ENCODE measurements around the gene AMPH.
"Not testable (repeated sequence)": the region's sequence is repeated elsewhere in the genome, so short reads cannot be mapped to it uniquely, and the experiment has no call there.

The AMPH gene

GRCh38 chr7:38360776-38361175, 270.4 kb downstream of the AMPH start:
- TF ChIP-seq, protein P1, sequence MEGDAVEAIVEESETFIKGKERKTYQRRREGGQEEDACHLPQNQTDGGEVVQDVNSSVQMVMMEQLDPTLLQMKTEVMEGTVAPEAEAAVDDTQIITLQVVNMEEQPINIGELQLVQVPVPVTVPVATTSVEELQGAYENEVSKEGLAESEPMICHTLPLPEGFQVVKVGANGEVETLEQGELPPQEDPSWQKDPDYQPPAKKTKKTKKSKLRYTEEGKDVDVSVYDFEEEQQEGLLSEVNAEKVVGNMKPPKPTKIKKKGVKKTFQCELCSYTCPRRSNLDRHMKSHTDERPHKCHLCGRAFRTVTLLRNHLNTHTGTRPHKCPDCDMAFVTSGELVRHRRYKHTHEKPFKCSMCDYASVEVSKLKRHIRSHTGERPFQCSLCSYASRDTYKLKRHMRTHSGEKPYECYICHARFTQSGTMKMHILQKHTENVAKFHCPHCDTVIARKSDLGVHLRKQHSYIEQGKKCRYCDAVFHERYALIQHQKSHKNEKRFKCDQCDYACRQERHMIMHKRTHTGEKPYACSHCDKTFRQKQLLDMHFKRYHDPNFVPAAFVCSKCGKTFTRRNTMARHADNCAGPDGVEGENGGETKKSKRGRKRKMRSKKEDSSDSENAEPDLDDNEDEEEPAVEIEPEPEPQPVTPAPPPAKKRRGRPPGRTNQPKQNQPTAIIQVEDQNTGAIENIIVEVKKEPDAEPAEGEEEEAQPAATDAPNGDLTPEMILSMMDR (IDR thresholded peaks at IDR 0.05; ENCODE audit: borderline replicate concordance, insufficient read depth, low read depth, low read length), result no peak
- no peak overlapping the region for H3K4me3 ChIP-seq (ENCODE audit: low read depth, low read length)

DNA sequence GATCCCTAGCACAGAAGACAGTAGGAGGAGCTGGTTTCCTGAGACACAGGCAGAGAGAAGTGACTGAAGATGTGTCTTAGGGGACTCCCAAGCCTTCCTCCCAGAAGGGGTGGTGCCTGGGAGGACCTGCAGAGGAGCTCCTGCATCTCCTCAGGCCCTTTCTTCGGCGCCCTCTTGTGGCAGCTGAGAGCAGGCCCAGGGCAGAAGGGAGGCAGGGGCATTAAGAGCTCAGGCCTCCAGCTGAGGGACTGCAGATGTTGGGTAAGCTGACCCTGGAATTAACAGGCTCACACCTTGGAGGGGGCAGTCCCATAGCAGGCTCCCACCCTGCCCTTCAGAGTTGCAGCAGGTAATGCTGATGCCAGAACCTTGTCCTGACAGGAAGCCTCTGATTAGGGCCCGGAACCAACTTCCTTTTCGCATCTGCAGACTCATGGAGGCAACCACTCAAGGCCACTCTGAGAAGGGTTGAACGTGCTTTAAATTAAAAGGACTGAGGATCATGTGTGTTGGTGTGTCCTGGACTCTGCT, 272.0 kb downstream of the AMPH start:
- peak overlapping the region; percentile 55 for H3K4me3 ChIP-seq (ENCODE audit: low read depth, low read length)
- TF ChIP-seq, protein P1 (IDR thresholded peaks at IDR 0.05; ENCODE audit: borderline replicate concordance, insufficient read depth, low read depth, low read length), result peak; percentile 20; the same call in 1 of the 2 replicates

- H3K4me3 ChIP-seq (ENCODE audit: low read depth, low read length), result peak overlapping the region; percentile 39
Measured at GRCh38 chr7:38358273-38358831, 272.8 kb downstream of the AMPH start.

DNA sequence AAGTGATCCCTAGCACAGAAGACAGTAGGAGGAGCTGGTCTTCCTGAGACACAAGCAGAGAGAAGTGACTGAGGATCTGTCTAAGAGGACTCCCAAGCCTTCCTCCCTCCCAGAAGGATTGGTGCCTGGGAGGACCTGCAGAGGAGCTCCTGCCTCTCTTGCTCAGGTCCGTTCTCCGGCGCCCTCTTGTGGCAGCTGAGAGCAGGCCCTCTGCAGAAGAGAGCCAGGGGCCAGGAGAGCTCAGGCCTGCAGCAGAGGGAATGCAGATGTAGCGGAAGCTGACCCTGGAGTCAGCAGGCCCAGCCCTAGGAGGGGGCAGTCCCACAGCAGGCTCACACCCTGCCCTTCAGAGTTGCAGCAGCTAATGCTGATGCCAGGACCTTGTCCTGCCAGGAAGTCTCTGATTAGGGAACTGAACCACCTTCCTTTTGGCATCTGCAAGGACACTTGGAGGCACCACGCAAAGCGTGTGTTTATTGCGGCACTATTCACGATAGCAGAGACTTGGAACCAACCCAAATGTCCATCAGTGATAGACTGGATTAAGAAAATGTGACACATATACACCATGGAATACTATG, 276.8 kb downstream of the AMPH start:
- not testable (repeated sequence) for H3K4me3 ChIP-seq (ENCODE audit: low read depth, low read length)
- TF ChIP-seq, protein P1 (IDR thresholded peaks at IDR 0.05; ENCODE audit: borderline replicate concordance, insufficient read depth, low read depth, low read length), result peak; percentile 63

DNA sequence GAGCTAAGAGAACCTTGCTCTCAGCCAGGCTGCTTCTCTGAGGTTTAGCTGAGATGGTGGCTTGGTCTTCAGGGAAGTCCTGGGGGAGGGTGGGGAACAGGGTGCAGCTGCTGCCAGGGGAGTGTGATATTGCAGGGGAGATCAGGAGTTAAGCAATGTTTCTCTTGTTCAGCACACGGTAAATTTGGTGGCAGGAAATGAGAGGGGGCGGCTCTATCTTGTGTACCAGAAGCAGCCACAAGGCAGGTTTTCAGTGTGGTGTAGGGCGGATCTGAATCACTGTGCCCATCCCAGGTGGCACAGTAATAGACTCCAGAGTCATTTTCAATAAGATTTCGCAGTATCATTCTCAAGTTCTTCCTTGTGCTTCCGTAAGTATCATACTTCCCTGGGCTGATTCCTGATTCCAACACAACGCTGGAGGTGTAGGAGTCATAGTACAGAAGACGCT, 277.7 kb downstream of the AMPH start:
- H3K4me3 ChIP-seq (ENCODE audit: low read depth, low read length), result not testable (repeated sequence)

DNA sequence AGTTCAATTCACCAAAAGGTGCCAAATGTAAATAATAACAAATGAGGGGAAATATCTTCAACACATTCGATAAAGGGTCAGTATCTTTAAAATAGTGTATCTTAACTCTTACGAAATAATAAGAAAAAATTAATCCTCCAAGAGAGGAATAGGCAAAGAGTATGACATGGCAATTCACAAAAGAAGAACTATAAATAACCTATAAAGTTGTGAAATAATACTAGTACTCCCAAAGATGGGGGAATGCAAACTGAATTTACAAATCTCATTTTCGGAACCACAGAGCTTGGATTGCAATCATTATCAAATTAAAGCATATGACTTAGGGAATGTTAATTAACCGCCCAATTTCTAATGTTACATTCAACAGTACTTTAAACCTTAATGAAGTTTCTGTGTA, 279.6 kb downstream of the AMPH start:
- no peak overlapping the region for H3K4me3 ChIP-seq (ENCODE audit: low read depth, low read length)
- TF ChIP-seq, protein P1 (IDR thresholded peaks at IDR 0.05; ENCODE audit: borderline replicate concordance, insufficient read depth, low read depth, low read length), result no peak

DNA sequence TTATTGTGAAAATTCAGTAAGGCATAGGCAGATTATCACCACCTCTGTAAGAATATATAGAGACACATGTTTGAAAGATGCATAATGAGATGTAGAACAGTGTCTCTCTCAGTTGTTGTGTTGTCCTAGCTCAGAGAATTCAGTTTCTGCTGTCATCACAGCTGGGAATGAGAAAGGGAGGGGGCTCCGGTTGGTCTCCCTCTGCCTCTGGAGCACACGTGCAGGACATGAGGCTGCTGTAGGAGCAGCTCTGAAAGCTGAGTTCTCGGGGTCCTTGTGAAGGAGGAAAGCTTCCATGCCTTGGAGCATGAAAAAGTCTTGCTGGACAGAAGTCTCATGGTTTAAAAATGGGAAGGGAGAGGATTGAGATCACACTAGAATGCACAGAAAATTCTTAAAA, 280.4 kb downstream of the AMPH start:
- not testable (repeated sequence) for H3K4me3 ChIP-seq (ENCODE audit: low read depth, low read length)

GRCh38 chr7:38349869-38350583, 281.1 kb downstream of the AMPH start:
- H3K4me3 ChIP-seq (ENCODE audit: low read depth, low read length), result peak overlapping the region; percentile 41

GRCh38 chr7:38349126-38349795, 281.9 kb downstream of the AMPH start:
- peak overlapping the region; percentile 41 for H3K4me3 ChIP-seq (ENCODE audit: low read depth, low read length)

More at GRCh38 chr7:38349869-38350583, 281.1 kb downstream of the AMPH start:
- TF ChIP-seq, protein P1 (IDR thresholded peaks at IDR 0.05; ENCODE audit: borderline replicate concordance, insufficient read depth, low read depth, low read length), result peak; percentile 48

Data from GM12875 (cell line).